Measurements from ENCODE around the gene TMEM125. TPM values are rescaled to one million over a fixed set of nuclear protein-coding genes. Genes with fewer than 3 reads are reported as not detected.

The TMEM125 gene
- total RNA-seq, 1 experiment from 2014 or later, result not detected

DNA sequence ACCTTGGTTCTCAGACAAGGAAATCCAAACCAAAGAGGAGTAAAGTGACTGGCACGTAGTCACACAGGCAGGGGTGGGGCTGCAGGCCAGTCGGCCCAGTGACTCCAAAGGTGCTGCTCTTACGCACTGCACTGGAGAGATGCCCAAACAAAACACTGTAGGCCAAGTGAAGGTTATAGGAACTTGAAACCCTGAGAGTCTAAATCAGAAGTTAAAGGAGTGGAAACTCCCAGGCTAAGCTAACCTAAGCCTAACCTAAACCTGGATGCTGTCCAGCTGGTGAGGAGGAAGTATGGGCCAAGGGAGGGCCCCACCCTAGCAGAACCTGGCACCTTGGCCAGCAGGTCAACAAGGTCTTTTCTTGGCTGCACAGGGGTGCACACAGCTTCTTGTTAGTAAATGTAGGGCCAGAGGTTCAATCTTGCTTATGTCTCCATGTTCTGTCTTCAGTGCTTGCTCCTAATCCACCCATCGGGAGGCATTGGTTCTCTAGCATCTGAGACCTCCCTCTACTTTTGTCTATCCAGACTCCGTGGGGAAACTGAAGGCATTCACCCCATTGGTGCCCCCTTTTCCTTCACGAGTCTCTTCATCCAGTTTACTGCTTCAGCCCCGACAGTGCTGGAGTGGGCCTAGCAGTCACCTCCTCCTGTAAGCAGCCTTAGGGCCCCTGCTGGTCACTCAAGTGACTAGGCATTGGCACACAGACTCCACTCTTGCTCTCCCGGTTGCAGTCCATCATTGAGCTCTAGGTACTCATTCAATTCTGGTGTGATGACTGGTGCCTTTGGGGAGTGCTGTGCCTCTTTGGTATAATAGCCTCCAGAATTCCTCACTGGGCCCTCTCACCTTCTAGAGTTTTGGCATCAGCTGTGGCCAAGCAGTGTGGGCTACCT, 12.9 kb upstream of the TMEM125 start:
- Histone ChIP-seq H3K27ac (no peak overlapping the region), H3K36me3 (no peaks in the 10 kb centered on the region), H3K9me3 (replicated peaks) (peaks cover 2% of the 10 kb centered on the region), H3K4me3 (no peak overlapping the region), H3K27me3 (0 out of 2 replicates have a peak, but pooled peaks cover 3% of the 10 kb centered on the region), H3K4me1 (no peaks in the 10 kb centered on the region)
- DNase-seq, result no peak

DNA sequence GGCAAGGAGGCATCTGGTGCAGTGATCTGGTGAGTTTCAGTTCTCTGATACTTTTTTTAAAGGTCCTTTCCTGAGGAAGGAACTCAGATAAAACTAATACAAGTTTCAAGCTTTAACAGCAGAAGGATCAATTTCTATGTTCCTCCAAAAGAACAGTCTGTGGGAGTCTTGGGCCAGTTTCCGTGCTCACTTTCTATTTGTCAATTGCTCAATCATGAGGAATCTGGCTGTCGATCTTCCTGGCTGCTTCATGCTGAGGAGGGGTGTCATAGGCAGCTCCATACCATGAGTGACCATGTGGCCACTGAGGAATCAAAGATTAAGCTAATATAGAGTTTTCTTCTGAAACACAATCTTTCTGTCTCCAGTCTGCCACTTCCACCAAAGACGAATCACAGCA, 11.4 kb upstream of the TMEM125 start:
- H3K4me3 ChIP-seq, result no peak overlapping the region
- 0 out of 2 replicates have a peak, but pooled peaks cover 3% of the 10 kb centered on the region for H3K27me3 ChIP-seq
- no peaks in the 10 kb centered on the region for H3K4me1 ChIP-seq
- no peak overlapping the region for H3K27ac ChIP-seq
- no peak for DNase-seq
- peaks cover 8% of the 10 kb centered on the region for H3K9me3 ChIP-seq (replicated peaks)
- H3K36me3 ChIP-seq, result no peaks in the 10 kb centered on the region

DNA sequence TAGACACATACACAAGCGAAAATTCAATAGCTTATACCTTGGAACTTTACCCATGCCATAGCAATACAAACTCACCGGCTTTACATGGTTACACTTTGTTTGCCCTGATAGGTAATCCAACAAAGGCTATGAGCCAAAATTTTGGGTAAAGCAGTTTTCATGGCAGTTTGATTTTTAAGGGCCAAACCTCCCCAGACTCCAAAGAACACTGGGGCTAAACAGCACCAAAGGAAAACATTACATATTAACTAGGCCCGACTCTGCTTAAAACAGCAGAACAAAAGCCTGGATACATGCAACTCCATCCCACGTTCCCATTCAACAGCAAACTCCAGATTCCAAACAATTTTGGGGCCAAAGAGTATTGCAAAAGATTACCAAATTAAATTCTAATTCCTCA, 4.4 kb upstream of the TMEM125 start:
- H3K27ac ChIP-seq, result no peak overlapping the region
- DNase-seq, result no peak

DNA sequence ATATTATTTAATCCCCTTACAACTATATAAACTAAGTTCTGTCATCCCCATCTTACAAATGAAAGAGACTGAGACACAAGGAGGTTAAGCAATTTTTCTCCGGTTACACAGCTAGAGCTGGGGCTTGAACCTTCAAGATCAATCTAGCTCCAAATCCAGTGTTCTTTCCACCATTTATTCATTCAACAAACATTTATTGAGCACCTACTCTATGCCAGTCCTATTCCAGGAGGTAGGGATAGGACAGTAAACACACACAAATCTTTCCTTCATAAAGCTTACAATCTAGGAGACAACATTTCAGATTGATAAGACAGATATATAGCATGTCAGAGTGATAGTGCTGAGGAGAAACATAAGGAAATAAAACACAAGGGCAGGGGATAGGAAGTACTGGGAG, 2.9 kb upstream of the TMEM125 start:
- Histone ChIP-seq H3K27me3 (0 out of 2 replicates have a peak, but pooled peaks cover 6% of the 10 kb centered on the region), H3K4me1 (no peaks in the 10 kb centered on the region), H3K9me3 (replicated peaks) (peaks cover 6% of the 10 kb centered on the region), H3K36me3 (no peaks in the 10 kb centered on the region), H3K4me3 (no peak overlapping the region), H3K27ac (no peak overlapping the region)
- no peak for DNase-seq

More for the DNA sequence above, 4.4 kb upstream of the TMEM125 start:
- Histone ChIP-seq H3K27me3 (no peaks in the 10 kb centered on the region), H3K4me1 (no peaks in the 10 kb centered on the region), H3K9me3 (replicated peaks) (peaks cover 8% of the 10 kb centered on the region), H3K36me3 (no peaks in the 10 kb centered on the region), H3K4me3 (no peak overlapping the region)

DNA sequence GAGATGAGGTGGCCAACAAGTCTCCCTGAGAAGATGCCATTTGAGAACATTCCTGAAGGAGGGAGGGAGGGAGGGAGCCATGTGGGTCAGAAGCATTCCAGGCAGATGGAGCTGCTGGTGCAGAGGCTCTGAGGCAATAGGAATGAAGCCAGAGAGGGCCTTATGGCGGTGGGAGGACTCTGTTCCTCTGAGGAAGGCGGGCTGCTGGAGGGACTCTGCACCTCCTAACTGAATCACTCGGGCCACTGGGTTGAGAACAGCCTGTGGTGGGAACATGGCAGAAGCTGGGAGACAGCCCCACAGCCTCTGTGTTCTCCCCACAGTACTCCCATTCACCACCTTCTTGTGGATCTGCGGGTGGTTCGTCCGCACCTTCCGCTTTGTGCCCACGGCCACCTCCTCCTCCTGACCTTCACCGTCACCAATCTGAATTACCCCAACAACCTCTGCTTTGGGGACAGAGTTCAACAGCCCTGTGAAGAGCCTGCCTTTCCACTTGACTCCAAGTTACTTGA, 2.4 kb upstream of the TMEM125 start:
- no peaks in the 10 kb centered on the region for H3K4me1 ChIP-seq
- H3K36me3 ChIP-seq, result no peaks in the 10 kb centered on the region
- no peak for DNase-seq
- H3K4me3 ChIP-seq, result no peak overlapping the region
- peaks cover 1% of the 10 kb centered on the region for H3K9me3 ChIP-seq (replicated peaks)
- H3K27ac ChIP-seq, result no peak overlapping the region
- 0 out of 2 replicates have a peak, but pooled peaks cover 6% of the 10 kb centered on the region for H3K27me3 ChIP-seq

DNA sequence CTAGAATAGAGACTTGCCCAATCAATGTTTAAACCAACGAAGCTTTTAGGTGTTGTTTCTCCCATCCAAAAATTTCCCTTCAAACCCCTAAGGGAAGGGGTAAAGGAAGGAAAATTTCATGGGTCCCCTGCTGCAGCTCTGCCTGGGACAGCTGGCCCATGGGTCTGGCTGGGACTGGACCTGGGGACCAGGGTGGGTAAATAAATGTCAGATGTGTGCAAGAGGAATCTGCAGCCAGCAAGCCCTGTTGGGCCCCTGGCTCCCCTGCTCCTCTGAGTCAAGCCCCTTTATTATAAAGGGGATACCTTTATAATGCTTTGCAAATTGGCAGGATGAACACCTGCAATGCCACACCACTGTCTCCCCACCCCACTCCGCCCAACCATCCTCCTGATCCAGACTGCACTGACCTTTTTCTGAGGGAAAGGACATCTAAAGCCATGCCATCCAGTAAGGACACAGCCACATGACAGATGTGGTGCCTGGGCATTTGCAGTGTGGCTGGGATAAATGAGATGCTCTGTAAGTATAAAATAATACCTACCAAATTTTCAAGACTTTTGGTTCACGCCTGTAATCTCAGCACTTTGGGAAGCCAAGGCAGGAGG, 1.9 kb upstream of the TMEM125 start:
- no peak for DNase-seq
- no peaks in the 10 kb centered on the region for H3K36me3 ChIP-seq
- H3K27ac ChIP-seq, result no peak overlapping the region
- H3K4me3 ChIP-seq, result no peak overlapping the region
- no peaks in the 10 kb centered on the region for H3K4me1 ChIP-seq
- 0 out of 2 replicates have a peak, but pooled peaks cover 6% of the 10 kb centered on the region for H3K27me3 ChIP-seq
- H3K9me3 ChIP-seq (replicated peaks), result no peaks in the 10 kb centered on the region; the same call in 1 of the 2 replicates

DNA sequence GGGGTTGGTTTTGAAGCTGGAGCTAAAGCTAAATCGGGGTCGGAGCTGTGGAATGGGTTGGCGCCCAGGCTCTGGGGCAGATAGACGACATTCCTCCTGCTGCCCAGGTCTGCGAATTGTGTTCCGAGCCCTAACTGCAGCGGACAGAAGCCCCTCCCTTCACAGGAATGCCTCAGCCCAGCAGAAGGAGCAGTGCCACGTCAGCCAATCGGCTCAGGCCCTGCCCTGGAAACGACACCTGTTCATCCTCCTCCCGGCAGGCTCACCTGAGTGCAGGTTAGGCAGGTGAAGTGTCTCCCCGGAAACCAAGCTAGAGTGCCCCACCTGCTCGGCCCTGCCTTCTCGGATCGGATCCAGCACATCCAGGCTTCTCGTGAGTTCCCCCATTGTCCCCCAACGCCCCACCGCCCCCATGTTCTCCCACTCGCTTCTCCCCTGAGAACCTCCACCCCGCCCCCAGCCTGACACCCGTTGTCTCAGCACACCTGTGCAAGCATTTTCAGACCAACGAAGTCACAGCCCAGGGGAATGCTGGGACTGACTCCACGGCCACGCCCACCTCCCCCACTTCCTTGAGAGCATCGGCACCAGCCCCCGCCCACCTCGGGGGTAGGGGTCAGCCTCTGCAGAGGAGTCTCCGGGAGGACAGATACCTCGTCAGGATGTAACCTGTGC, 775 bp downstream of the TMEM125 start:
- Histone ChIP-seq H3K4me3 (no peak overlapping the region), H3K4me1 (no peaks in the 10 kb centered on the region), H3K27ac (no peak overlapping the region), H3K36me3 (no peaks in the 10 kb centered on the region), H3K27me3 (0 out of 2 replicates have a peak, but pooled peaks cover 6% of the 10 kb centered on the region), H3K9me3 (replicated peaks) (no peaks in the 10 kb centered on the region; the same call in 1 of the 2 replicates)
- DNase-seq, result no peak

DNA sequence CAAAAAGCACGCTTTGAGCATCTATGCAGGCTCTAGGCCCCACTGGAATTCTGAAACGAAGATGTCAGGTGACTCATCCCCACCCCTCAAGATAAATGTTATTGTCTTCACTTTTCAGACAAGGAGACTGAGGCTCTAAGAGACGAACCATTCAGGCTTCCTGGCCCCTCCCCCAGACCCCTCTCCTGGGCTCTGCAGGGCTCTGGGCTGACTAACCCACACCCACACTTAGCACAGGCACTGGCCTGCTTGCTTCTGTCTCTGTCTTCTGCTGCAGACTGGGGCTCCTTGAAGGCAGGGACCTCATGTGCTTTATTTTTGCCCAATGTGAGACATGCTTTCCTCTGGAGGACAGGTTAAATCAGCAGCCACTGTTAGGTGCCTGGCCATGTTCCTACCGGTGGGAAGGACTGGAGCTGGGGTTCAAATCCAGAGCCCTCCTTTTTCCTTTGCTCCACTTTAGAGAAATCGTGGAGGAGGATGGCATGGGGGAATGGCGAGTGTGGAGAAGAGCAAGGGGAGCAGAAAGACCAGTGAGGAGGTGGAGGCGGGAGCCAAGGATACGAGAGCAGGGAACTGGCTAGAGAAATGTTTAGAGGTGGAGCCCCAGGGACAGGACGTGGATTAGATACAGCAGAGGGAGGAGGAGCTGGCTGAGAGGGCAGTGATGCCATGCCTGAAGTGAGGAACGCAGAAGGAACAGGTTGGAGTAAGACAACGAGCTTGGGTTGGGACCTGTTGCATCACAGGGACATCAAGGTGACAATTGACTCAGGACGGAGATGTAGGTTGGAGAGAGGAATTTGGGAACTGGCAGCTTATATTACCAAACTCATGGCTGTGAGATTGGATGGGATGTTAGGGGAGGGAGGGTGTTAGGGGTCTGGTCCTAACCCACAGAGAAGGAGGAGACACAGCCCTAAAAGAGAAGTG, 1.7 kb downstream of the TMEM125 start:
- H3K4me1 ChIP-seq, result no peaks in the 10 kb centered on the region
- no peaks in the 10 kb centered on the region for H3K36me3 ChIP-seq
- peaks cover 12% of the 10 kb centered on the region; the same call in 1 of the 2 replicates for H3K27me3 ChIP-seq
- H3K9me3 ChIP-seq (replicated peaks), result no peaks in the 10 kb centered on the region; the same call in 1 of the 2 replicates
- no peak overlapping the region for H3K4me3 ChIP-seq
- no peak for DNase-seq
- no peak overlapping the region for H3K27ac ChIP-seq

DNA sequence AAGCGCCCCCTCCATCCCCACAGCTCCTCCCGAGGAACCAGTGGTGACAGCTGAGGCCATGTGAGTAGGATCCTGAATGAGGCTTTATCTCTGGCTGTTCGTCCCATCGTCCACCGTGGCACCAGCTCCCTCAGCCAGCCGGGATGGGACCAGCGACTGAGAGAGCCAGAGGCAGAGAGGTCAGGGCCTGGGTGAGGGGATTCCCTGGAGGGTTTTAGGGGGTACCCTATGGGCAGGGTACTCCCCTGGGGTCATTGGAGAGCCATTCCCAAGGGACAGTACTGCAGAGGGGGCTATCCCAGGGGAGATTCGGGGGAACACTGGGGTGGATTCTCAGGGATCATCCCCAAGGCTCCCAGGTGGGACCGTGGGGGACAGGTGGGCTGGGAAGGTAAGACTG, 2.4 kb downstream of the TMEM125 start:
- H3K36me3 ChIP-seq, result no peaks in the 10 kb centered on the region
- H3K4me1 ChIP-seq, result no peaks in the 10 kb centered on the region
- no peak overlapping the region for H3K4me3 ChIP-seq
- H3K9me3 ChIP-seq (replicated peaks), result no peaks in the 10 kb centered on the region
- no peak overlapping the region for H3K27ac ChIP-seq
- DNase-seq, result no peak
- peaks cover 12% of the 10 kb centered on the region; the same call in 1 of the 2 replicates for H3K27me3 ChIP-seq

DNA sequence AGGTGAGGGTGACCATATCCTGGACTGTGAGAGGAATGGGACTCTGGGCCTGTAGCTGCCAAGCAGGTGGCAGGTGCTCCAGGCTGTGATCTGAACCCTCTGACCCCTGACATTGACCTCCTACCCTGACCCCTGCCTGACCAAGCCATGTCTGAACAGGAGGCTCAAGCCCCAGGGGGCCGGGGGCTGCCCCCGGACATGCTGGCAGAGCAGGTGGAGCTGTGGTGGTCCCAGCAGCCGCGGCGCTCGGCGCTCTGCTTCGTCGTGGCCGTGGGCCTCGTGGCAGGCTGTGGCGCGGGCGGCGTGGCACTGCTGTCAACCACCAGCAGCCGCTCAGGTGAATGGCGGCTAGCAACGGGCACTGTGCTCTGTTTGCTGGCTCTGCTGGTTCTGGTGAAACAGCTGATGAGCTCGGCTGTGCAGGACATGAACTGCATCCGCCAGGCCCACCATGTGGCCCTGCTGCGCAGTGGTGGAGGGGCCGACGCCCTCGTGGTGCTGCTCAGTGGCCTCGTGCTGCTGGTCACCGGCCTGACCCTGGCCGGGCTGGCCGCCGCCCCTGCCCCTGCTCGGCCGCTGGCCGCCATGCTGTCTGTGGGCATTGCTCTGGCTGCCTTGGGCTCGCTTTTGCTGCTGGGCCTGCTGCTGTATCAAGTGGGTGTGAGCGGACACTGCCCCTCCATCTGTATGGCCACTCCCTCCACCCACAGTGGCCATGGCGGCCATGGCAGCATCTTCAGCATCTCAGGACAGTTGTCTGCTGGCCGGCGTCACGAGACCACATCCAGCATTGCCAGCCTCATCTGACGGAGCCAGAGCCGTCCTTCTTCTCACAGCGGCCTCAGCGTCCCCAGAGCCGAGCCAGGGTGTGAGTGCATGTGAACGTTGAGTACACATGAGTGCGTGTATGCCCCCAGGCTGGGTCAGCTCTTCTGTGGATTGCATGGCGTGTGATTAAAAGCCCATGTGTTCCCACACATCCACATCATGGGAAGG, 3.1 kb downstream of the TMEM125 start:
- no peak for DNase-seq
- Histone ChIP-seq H3K36me3 (no peaks in the 10 kb centered on the region), H3K4me1 (no peaks in the 10 kb centered on the region), H3K27ac (no peak overlapping the region), H3K4me3 (no peak overlapping the region), H3K9me3 (replicated peaks) (no peaks in the 10 kb centered on the region), H3K27me3 (peaks cover 12% of the 10 kb centered on the region; the same call in 1 of the 2 replicates)

DNA sequence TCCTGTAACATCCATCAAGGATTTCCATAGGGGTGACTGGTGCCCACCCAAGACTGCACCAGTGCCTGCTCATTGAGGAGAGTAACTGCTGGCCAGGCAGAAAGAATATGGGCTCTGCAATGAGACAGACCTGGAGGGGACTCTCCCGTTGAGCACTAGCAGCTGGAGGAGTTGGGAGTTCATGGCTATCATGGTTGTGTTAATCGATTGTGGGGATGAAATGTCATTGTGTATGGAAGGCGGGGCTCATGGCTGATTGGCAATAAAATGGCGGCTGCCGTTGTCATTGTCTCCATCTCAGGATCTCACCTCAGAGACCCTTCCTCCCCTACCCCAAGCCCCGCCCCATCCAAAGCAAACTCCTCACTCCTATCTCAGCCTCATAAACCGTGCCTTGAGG, 3.9 kb downstream of the TMEM125 start:
- no peak overlapping the region for H3K27ac ChIP-seq
- H3K4me1 ChIP-seq, result no peaks in the 10 kb centered on the region
- no peak for DNase-seq
- H3K27me3 ChIP-seq, result peaks cover 12% of the 10 kb centered on the region; the same call in 1 of the 2 replicates
- H3K9me3 ChIP-seq (replicated peaks), result no peaks in the 10 kb centered on the region
- H3K4me3 ChIP-seq, result no peak overlapping the region
- H3K36me3 ChIP-seq, result no peaks in the 10 kb centered on the region

DNA sequence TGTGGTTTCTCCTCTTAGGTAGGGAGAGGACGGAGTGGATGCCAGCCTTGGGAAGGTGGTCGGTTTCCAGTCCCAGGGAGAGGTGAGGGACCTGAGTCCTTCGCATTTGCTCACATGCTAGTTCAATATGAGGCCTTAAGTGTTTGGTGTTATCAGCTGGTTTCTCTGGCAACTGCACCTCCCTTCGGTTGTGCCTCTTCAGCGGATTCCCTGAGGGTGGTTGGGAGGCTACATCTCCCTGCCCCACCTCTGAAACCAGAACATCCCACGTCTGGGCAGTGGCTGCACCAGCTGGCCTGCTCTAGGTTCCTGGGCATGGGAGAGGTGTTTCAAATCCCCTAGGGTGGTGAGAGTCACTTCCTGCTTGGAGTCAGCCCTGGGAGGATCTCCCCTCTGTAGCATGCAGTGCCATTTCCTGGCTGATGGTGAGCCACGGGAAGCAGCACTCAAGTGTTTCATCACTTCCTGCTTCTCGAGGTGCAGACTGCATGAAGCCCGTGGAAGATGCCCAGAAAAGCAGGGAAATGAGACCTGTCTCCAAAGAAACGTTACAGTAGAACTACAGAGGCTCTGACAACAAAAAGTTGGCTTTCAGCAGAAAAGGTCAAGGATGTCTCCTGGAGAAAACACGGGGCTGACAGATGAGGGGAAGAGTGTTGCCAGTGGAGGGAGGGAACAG, 4.5 kb downstream of the TMEM125 start:
- DNase-seq, result peak; percentile 28 to 34
- H3K27me3 ChIP-seq, result peaks cover 12% of the 10 kb centered on the region; the same call in 1 of the 2 replicates
- no peak overlapping the region for H3K4me3 ChIP-seq
- H3K9me3 ChIP-seq (replicated peaks), result no peaks in the 10 kb centered on the region
- H3K36me3 ChIP-seq, result no peaks in the 10 kb centered on the region
- H3K27ac ChIP-seq, result no peak overlapping the region
- no peaks in the 10 kb centered on the region for H3K4me1 ChIP-seq

All from SJCRH30 (cell line).